GM12891 (cell line): ENCODE data around the gene TRAF6.

Experiments
- DNase-seq: peaks from one replicate; pipeline ENCODE4 v3.0.0; 2011; ENCODE audit warnings: low spot score; ENCODE audit not compliant: insufficient read length
- FAIRE-seq: peaks from 2 replicates; lab custom pipeline; 2011; peaks lifted over from hg19 to GRCh38; lab: Jason Lieb, UNC
- PAX5 ChIP-seq: IDR thresholded peaks from 2 replicates; pipeline ENCODE4 v1.6.1; 2011; ENCODE audit warnings: low read length, moderate library complexity, mild to moderate bottlenecking; ENCODE audit not compliant: insufficient read depth, severe bottlenecking
- POLR2A ChIP-seq: IDR thresholded peaks from 2 replicates; pipeline ENCODE4 v1.6.1; 2011; ENCODE audit warnings: low read depth, low read length, control low read depth
- POLR2AphosphoS5 ChIP-seq: IDR thresholded peaks from 2 replicates; pipeline ENCODE4 v1.6.1; 2011; ENCODE audit warnings: low read depth, low read length, control low read depth
- POU2F2 ChIP-seq: IDR thresholded peaks from 2 replicates; pipeline ENCODE4 v1.6.1; 2011; ENCODE audit warnings: low read depth, mild to moderate bottlenecking, control low read depth, low read length, moderate library complexity
- SPI1 ChIP-seq: IDR thresholded peaks from 2 replicates; pipeline ENCODE4 v1.6.1; 2011; ENCODE audit warnings: low read depth, low read length, control low read depth
- TAF1 ChIP-seq: IDR thresholded peaks from 2 replicates; pipeline ENCODE4 v1.6.1; 2011; ENCODE audit warnings: low read depth, low read length, control low read depth

The TRAF6 gene

GRCh38 chr11:36459046-36459445 lies 51.0 kb downstream of the TRAF6 start:
- FAIRE-seq (no peak), DNase-seq (no peak)
- TF ChIP-seq PAX5 (no peak), POLR2AphosphoS5 (no peak), POLR2A (no peak), SPI1 (no peak), POU2F2 (no peak), TAF1 (no peak)

- FAIRE-seq (no peak), DNase-seq (no peak)
- TF ChIP-seq SPI1 (no peak), POLR2A (no peak), PAX5 (no peak), POLR2AphosphoS5 (no peak), POU2F2 (no peak), TAF1 (no peak)
These were observed 51.8 kb downstream of the TRAF6 start for GRCh38 chr11:36458129-36458915.

DNA sequence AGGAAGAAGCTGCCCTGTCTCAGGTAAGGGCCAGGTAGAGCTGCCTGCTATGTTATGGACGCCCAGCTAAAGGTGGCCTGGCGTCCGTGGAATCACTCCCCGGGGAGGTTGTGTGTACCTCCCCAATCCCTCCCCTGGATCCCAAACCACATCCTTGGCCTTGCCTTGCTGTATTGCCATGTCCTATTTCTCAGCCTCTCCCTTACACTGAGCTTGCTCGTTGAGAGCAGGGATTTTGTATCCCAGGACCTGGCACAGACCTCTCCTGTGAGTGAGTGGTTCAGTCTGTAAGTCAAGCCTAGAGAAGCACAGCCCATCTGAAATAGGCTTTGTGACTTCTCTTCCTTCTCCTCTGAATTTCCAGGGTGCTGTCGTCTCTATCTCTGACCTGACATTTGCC lies 53.9 kb downstream of the TRAF6 start:
- no peak for FAIRE-seq

DNA sequence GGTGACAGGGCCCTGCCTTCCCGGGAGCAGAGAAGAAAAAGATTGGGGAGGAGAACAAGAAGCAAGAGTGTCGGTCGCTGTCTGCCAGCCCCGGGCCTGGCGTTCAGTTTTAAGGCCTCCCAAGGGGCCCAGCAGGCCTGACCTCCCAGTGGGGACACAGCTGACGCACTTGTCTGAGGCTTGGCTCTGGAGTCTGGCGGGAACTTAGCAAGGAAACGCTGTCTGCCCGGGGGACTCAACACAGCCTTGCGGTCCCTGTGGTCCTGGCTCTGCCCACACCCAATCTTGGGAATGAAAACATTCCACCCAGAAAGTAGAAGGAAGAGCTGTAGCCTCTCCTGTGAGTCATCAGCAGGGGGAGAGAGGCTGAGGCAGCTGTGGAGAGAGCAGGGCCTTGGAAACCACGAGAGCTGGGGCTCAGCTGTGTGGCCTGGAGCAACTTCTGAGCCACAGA lies 54.4 kb downstream of the TRAF6 start:
- FAIRE-seq (no peak), DNase-seq (no peak)
- no peak for TF ChIP-seq PAX5
- TF ChIP-seq POU2F2: no peak
- TF ChIP-seq TAF1: no peak

More for the DNA sequence above, 53.9 kb downstream of the TRAF6 start:
- TF ChIP-seq PAX5 (no peak), POU2F2 (no peak), SPI1 (no peak), TAF1 (no peak), POLR2AphosphoS5 (no peak), POLR2A (no peak)
- DNase-seq: no peak

GRCh38 chr11:36454941-36455631 lies 55.0 kb downstream of the TRAF6 start:
- DNase-seq (no peak), FAIRE-seq (no peak)
- TF ChIP-seq TAF1 (no peak), PAX5 (no peak), POU2F2 (no peak), SPI1 (no peak), POLR2AphosphoS5 (no peak), POLR2A (no peak)

- FAIRE-seq: no peak
- TF ChIP-seq POU2F2 (no peak), SPI1 (no peak), POLR2AphosphoS5 (no peak), PAX5 (no peak), POLR2A (no peak), TAF1 (no peak)
- DNase-seq: no peak
These were observed 55.5 kb downstream of the TRAF6 start for GRCh38 chr11:36454551-36454940.

- FAIRE-seq: no peak
- TF ChIP-seq SPI1 (peak; percentile 76), POLR2AphosphoS5 (no peak)
- no peak for DNase-seq
These were observed 56.4 kb downstream of the TRAF6 start for GRCh38 chr11:36453678-36454077.

DNA sequence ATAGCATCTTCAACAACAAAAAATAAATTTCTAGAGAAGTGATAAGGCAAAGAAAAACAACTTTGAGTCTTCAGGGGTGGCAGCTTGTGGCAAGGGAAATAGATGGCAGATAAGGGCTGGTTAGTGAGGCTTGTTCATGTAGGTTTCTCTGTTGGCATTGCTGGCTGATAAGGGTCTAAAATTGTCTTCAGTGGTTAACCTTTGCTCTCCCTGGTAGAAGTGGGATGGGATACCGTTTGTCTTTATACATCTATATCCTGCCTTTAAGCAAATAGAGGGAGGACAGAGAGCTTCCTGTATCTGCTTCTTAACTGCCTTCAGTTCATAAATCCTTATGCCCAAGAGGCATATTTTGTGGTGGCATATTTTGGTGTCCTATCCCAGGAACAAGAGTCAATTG lies 57.1 kb downstream of the TRAF6 start:
- no peak for FAIRE-seq
- DNase-seq: no peak
- TF ChIP-seq POU2F2: no peak
- no peak for TF ChIP-seq TAF1
- no peak for TF ChIP-seq POLR2A
- no peak for TF ChIP-seq PAX5
- TF ChIP-seq SPI1: no peak
- TF ChIP-seq POLR2AphosphoS5: no peak

- TF ChIP-seq POU2F2: no peak
- TF ChIP-seq POLR2AphosphoS5: no peak
- TF ChIP-seq PAX5: no peak
- no peak for TF ChIP-seq TAF1
- TF ChIP-seq POLR2A: no peak
- TF ChIP-seq SPI1: no peak
- FAIRE-seq: no peak
These were observed 57.7 kb downstream of the TRAF6 start for GRCh38 chr11:36452236-36452940.

DNA sequence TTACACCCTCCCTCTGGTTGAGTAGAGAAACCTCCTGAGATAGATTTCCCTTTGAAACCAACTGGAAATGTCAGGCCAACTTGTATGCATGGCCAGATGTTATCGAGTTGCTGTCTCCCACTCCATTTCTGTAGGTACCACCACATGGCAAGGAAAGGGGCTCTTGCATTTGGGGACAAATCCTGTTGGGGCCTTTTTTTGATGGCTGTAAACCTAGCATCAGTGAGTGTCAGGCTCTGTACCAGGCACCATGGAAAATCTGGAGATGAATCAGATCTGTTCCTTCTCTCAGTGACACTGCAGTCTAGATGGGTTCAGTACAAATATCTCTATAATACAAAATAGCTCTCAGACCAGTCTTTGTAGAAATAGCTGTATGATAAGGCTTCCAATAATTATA lies 58.4 kb downstream of the TRAF6 start:
- no peak for DNase-seq
- FAIRE-seq: no peak
- TF ChIP-seq PAX5 (no peak), TAF1 (no peak), SPI1 (no peak), POLR2A (no peak), POLR2AphosphoS5 (no peak), POU2F2 (no peak)

More at GRCh38 chr11:36452236-36452940, 57.7 kb downstream of the TRAF6 start:
- no peak for DNase-seq

DNA sequence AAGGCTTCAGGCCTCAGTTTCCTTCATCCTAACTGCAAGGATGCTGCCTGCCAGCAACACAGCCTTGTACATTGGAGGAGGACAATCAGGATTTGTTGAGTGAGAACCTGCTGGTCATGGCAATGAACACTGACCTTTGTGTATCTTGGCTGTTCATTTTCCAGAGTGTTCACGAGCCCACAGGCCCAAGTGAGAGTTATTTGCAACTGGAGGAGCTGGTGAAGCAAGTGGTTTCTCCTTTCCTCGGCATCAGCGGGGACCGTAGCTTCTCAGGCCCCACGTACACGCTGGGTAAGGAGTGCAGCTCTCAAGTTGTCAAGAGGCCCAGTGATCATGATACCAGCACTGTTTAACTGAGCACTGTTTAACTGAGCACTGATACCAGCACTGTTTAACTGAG lies 59.0 kb downstream of the TRAF6 start:
- FAIRE-seq (peak; percentile 76), DNase-seq (no peak)
- TF ChIP-seq PAX5 (no peak), TAF1 (no peak), POU2F2 (no peak), POLR2AphosphoS5 (no peak), SPI1 (no peak), POLR2A (no peak)
